Activated T-cell treated with anti-CD3 and anti-CD28 coated beads, Interleukin-2, amount 50 U/mL, for 72 hours (primary cell): Measurements from ENCODE around the gene HBB. TPM values are rescaled to one million over a fixed set of nuclear protein-coding genes. Genes with fewer than 3 reads are reported as not detected.
"Not testable (repeated sequence)": the region's sequence is repeated elsewhere in the genome, so short reads cannot be mapped to it uniquely, and the experiment has no call there.

Source experiments
- ATAC-seq, 2 donors: fragments of 150-1000 bp; cut with Tn5 transposase; replicated peaks in 1 of 2; 2 replicates each; pipeline ENCODE4 v1.10.0; 2021; ENCODE audit warnings: moderate library complexity in 2 of 2, mild to moderate bottlenecking in 1 of 2
- DNase-seq, 2 donors: peaks; one replicate each; pipeline ENCODE4 v3.0.0; 2021 to 2022; ENCODE audit warnings: mixed read lengths in 1 of 2
- H3K27ac Mint-ChIP-seq: one replicate; pipeline ENCODE4 v1.8.0; 2022; ENCODE audit warnings: mild to moderate bottlenecking, moderate library complexity, mixed read lengths
- H3K27me3 Mint-ChIP-seq: one replicate; pipeline ENCODE4 v1.8.0; 2022; ENCODE audit warnings: low read depth, mixed read lengths
- H3K36me3 Mint-ChIP-seq, 2 donors: one replicate each; pipeline ENCODE4 v1.8.0; 2022; ENCODE audit warnings: mixed read lengths in 2 of 2, mild to moderate bottlenecking in 1 of 2; ENCODE audit not compliant: insufficient read depth in 2 of 2
- H3K4me1 Mint-ChIP-seq: one replicate; pipeline ENCODE4 v1.8.0; 2022; ENCODE audit warnings: low read depth, mixed read lengths
- H3K4me3 Mint-ChIP-seq, 2 donors: one replicate each; pipeline ENCODE4 v1.8.0; 2022; ENCODE audit warnings: mild to moderate bottlenecking in 2 of 2, mixed read lengths in 2 of 2, moderate library complexity in 2 of 2
- H3K9me3 Mint-ChIP-seq, 2 donors: one replicate each; pipeline ENCODE4 v1.8.0; 2022; ENCODE audit warnings: mixed read lengths in 2 of 2
- total RNA-seq, 2 donors: library from RNA; stranded (reverse); gene quantifications; one replicate each; pipeline ENCODE4 v1.2.3, GENCODE V29; 2022

The HBB gene
- not detected for total RNA-seq

GRCh38 chr11:5226732-5227310, at the start of gene HBB:
Gene HBB, minus strand, starts transcription at chr11:5227071. Its CDS starts 50 bp downstream, at chr11:5227021.
- H3K27ac Mint-ChIP-seq, result no peak within 1 kb of the TSS

GRCh38 chr11:5275369-5276110, 48.7 kb upstream of the HBB start:
- no peaks in the 10 kb centered on the region for H3K36me3 Mint-ChIP-seq
- H3K27me3 Mint-ChIP-seq, result peaks cover 7% of the 10 kb centered on the region
- ATAC-seq (no peak), DNase-seq (no peak)
- H3K9me3 Mint-ChIP-seq, result no peaks in the 10 kb centered on the region
- H3K27ac Mint-ChIP-seq, result no peak overlapping the region
- H3K4me3 Mint-ChIP-seq, result no peak overlapping the region
- no peaks in the 10 kb centered on the region for H3K4me1 Mint-ChIP-seq

More at GRCh38 chr11:5226732-5227310, at the start of gene HBB:
- Mint-ChIP-seq H3K27me3 (no peaks in the 10 kb centered on the region), H3K9me3 (no peaks in the 10 kb centered on the region), H3K4me1 (no peaks in the 10 kb centered on the region), H3K4me3 (no peak within 1 kb of the TSS), H3K36me3 (no peaks in the 10 kb centered on the region)
- DNase-seq (no peak), ATAC-seq (no peak)

GRCh38 chr11:5274395-5274794, 47.5 kb upstream of the HBB start:
- no peak for DNase-seq
- no peak for ATAC-seq
- Mint-ChIP-seq H3K9me3 (no peaks in the 10 kb centered on the region), H3K36me3 (no peaks in the 10 kb centered on the region), H3K27ac (no peak overlapping the region), H3K27me3 (peaks cover 7% of the 10 kb centered on the region), H3K4me3 (no peak overlapping the region), H3K4me1 (no peaks in the 10 kb centered on the region)

GRCh38 chr11:5272395-5273017, 45.6 kb upstream of the HBB start:
- no peak for ATAC-seq
- no peak overlapping the region for H3K27ac Mint-ChIP-seq
- peaks cover 7% of the 10 kb centered on the region for H3K27me3 Mint-ChIP-seq
- DNase-seq, result no peak
- no peak overlapping the region for H3K4me3 Mint-ChIP-seq
- no peaks in the 10 kb centered on the region for H3K9me3 Mint-ChIP-seq
- no peaks in the 10 kb centered on the region for H3K36me3 Mint-ChIP-seq
- H3K4me1 Mint-ChIP-seq, result no peaks in the 10 kb centered on the region

- no peak within 1 kb of the TSS for H3K27ac Mint-ChIP-seq
Observed at GRCh38 chr11:5269715-5270147, 42.9 kb upstream of the HBB start, which contains the start of gene HBE1. Gene HBE1, minus strand, starts transcription at chr11:5269945. Its CDS starts 55 bp downstream, at chr11:5269890.

GRCh38 chr11:5267033-5267563, 40.2 kb upstream of the HBB start:
- H3K9me3 Mint-ChIP-seq, result peaks cover 0 to 1% of the 10 kb centered on the region in 2 donors
- no peaks in the 10 kb centered on the region for H3K4me1 Mint-ChIP-seq
- H3K4me3 Mint-ChIP-seq, result no peak overlapping the region
- no peaks in the 10 kb centered on the region for H3K36me3 Mint-ChIP-seq
- no peak overlapping the region for H3K27ac Mint-ChIP-seq
- no peak for DNase-seq
- H3K27me3 Mint-ChIP-seq, result peaks cover 7% of the 10 kb centered on the region
- no peak for ATAC-seq

More at GRCh38 chr11:5269715-5270147, 42.9 kb upstream of the HBB start, which contains the start of gene HBE1:
- Mint-ChIP-seq H3K36me3 (no peaks in the 10 kb centered on the region), H3K4me3 (no peak within 1 kb of the TSS), H3K27me3 (peaks cover 7% of the 10 kb centered on the region), H3K4me1 (no peaks in the 10 kb centered on the region), H3K9me3 (no peaks in the 10 kb centered on the region)
- ATAC-seq, result no peak
- no peak for DNase-seq

- no peaks in the 10 kb centered on the region for H3K4me1 Mint-ChIP-seq
- H3K9me3 Mint-ChIP-seq, result peaks cover 0 to 2% of the 10 kb centered on the region in 2 donors
- ATAC-seq (no peak), DNase-seq (no peak)
- H3K4me3 Mint-ChIP-seq, result no peak overlapping the region
- peaks cover 5% of the 10 kb centered on the region for H3K27me3 Mint-ChIP-seq
- no peak overlapping the region for H3K27ac Mint-ChIP-seq
- H3K36me3 Mint-ChIP-seq, result no peaks in the 10 kb centered on the region
Observed at GRCh38 chr11:5266609-5267008, 39.7 kb upstream of the HBB start.

GRCh38 chr11:5265832-5266231, 39.0 kb upstream of the HBB start:
- H3K9me3 Mint-ChIP-seq, result peaks cover 0 to 2% of the 10 kb centered on the region in 2 donors
- no peak overlapping the region for H3K27ac Mint-ChIP-seq
- no peaks in the 10 kb centered on the region for H3K4me1 Mint-ChIP-seq
- H3K4me3 Mint-ChIP-seq, result no peak overlapping the region
- ATAC-seq (no peak), DNase-seq (no peak)
- no peaks in the 10 kb centered on the region for H3K27me3 Mint-ChIP-seq
- no peaks in the 10 kb centered on the region for H3K36me3 Mint-ChIP-seq

- Mint-ChIP-seq H3K27me3 (no peaks in the 10 kb centered on the region), H3K4me3 (no peak overlapping the region), H3K4me1 (no peaks in the 10 kb centered on the region), H3K9me3 (peaks cover 1 to 4% of the 10 kb centered on the region in 2 donors), H3K27ac (no peak overlapping the region), H3K36me3 (no peaks in the 10 kb centered on the region)
- DNase-seq, result no peak
- no peak for ATAC-seq
Observed at GRCh38 chr11:5258543-5259262, 31.8 kb upstream of the HBB start.

GRCh38 chr11:5257296-5257695, 30.4 kb upstream of the HBB start:
- no peak overlapping the region for H3K27ac Mint-ChIP-seq
- no peaks in the 10 kb centered on the region for H3K4me1 Mint-ChIP-seq
- H3K36me3 Mint-ChIP-seq, result no peaks in the 10 kb centered on the region
- H3K4me3 Mint-ChIP-seq, result no peak overlapping the region
- no peaks in the 10 kb centered on the region for H3K27me3 Mint-ChIP-seq
- ATAC-seq (no peak), DNase-seq (no peak)
- peaks cover 1 to 4% of the 10 kb centered on the region in 2 donors for H3K9me3 Mint-ChIP-seq

- H3K4me1 Mint-ChIP-seq, H3K9me3 Mint-ChIP-seq, H3K27ac Mint-ChIP-seq, H3K27me3 Mint-ChIP-seq, ATAC-seq, H3K36me3 Mint-ChIP-seq, H3K4me3 Mint-ChIP-seq, DNase-seq: not testable (repeated sequence)
Observed at GRCh38 chr11:5254646-5255413, 28.0 kb upstream of the HBB start, which contains the start of gene HBG2. Gene HBG2, minus strand, starts transcription at chr11:5254781. Its CDS starts 53 bp downstream, at chr11:5254728.

- not testable (repeated sequence) for H3K9me3 Mint-ChIP-seq, H3K4me1 Mint-ChIP-seq, DNase-seq, H3K4me3 Mint-ChIP-seq, H3K36me3 Mint-ChIP-seq, H3K27ac Mint-ChIP-seq, H3K27me3 Mint-ChIP-seq, ATAC-seq
Observed at GRCh38 chr11:5254023-5254422, 27.2 kb upstream of the HBB start.
